ENCODE data around the gene TUBB. TPM values are rescaled to one million over a fixed set of nuclear protein-coding genes. Genes with fewer than 3 reads are reported as not detected.

TUBB gene
- total and polyA plus RNA-seq, 4 donors, result 115 to 533 (median 210) TPM

DNA sequence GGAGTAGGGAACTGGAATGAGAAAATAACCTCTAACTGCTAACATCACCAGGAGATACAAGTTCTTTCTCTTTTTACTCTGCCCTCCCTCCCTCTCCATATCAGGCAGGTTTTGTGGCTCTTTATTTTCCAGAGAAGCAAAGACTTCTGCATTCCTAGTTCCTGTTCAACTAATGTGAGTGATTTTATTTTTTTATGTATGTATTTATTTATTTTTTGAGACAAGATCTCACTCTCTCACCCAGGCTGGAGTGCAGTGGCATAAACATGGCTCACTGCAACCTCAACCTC is 30.2 kb downstream of the TUBB start:
- no peaks in the 10 kb centered on the region for H3K36me3 ChIP-seq (ENCODE audit: control insufficient read depth in 4 of 4, insufficient read depth in 3 of 4, low read depth in 1 of 4, low read length in 3 of 4)
- TF ChIP-seq FOXA2 (IDR thresholded peaks at IDR 0.05) (no peak), EGR1 (IDR thresholded peaks at IDR 0.05; ENCODE audit: low read depth in 2 of 2) (no peak), RXRA (IDR thresholded peaks at IDR 0.05) (no peak), ZBTB33 (IDR thresholded peaks at IDR 0.05) (no peak), TAF1 (conservative IDR thresholded peaks at IDR 0.05) (no peak), HNF4A (conservative IDR thresholded peaks at IDR 0.05) (no peak), JUND (IDR thresholded peaks at IDR 0.05) (no peak), NR2F2 (IDR thresholded peaks at IDR 0.05) (no peak), YY1 (IDR thresholded peaks at IDR 0.05) (no peak), FOXA1 (IDR thresholded peaks at IDR 0.05) (no peak), CTCF (IDR thresholded peaks at IDR 0.05; ENCODE audit: low read depth, low read length, missing input control) (no peak), MAX (IDR thresholded peaks at IDR 0.05) (no peak), RAD21 (IDR thresholded peaks at IDR 0.05) (no peak), SP1 (IDR thresholded peaks at IDR 0.05) (no peak), GABPA (IDR thresholded peaks at IDR 0.05 in 1 of 2, conservative IDR thresholded peaks at IDR 0.05 in 1 of 2) (no peak), HNF4G (IDR thresholded peaks at IDR 0.05) (no peak)
- TF ChIP-seq, protein P1, sequence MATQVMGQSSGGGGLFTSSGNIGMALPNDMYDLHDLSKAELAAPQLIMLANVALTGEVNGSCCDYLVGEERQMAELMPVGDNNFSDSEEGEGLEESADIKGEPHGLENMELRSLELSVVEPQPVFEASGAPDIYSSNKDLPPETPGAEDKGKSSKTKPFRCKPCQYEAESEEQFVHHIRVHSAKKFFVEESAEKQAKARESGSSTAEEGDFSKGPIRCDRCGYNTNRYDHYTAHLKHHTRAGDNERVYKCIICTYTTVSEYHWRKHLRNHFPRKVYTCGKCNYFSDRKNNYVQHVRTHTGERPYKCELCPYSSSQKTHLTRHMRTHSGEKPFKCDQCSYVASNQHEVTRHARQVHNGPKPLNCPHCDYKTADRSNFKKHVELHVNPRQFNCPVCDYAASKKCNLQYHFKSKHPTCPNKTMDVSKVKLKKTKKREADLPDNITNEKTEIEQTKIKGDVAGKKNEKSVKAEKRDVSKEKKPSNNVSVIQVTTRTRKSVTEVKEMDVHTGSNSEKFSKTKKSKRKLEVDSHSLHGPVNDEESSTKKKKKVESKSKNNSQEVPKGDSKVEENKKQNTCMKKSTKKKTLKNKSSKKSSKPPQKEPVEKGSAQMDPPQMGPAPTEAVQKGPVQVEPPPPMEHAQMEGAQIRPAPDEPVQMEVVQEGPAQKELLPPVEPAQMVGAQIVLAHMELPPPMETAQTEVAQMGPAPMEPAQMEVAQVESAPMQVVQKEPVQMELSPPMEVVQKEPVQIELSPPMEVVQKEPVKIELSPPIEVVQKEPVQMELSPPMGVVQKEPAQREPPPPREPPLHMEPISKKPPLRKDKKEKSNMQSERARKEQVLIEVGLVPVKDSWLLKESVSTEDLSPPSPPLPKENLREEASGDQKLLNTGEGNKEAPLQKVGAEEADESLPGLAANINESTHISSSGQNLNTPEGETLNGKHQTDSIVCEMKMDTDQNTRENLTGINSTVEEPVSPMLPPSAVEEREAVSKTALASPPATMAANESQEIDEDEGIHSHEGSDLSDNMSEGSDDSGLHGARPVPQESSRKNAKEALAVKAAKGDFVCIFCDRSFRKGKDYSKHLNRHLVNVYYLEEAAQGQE (IDR thresholded peaks at IDR 0.05), result no peak
- TF ChIP-seq, protein P2, sequence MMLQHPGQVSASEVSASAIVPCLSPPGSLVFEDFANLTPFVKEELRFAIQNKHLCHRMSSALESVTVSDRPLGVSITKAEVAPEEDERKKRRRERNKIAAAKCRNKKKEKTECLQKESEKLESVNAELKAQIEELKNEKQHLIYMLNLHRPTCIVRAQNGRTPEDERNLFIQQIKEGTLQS (IDR thresholded peaks at IDR 0.05), result no peak
- H3K4me1 ChIP-seq (ENCODE audit: control insufficient read depth in 4 of 4, insufficient read depth in 4 of 4, low read length in 3 of 4), result peaks cover 5 to 19% (median 16%) of the 10 kb centered on the region in 4 donors
- H3K4me3 ChIP-seq (ENCODE audit: low read depth in 1 of 3, low read length in 3 of 3), result no peak overlapping the region
- no peak for DNase-seq (ENCODE audit: low spot score)
- H3K9me3 ChIP-seq (ENCODE audit: control insufficient read depth in 4 of 4, low read length in 3 of 4), result no peaks in the 10 kb centered on the region
- peak overlapping the region in 1 of 2 donors; percentile 70 for H3K27ac ChIP-seq (ENCODE audit: low read depth in 1 of 2, low read length in 2 of 2)
- no peak overlapping the region for H3K9ac ChIP-seq (ENCODE audit: low read depth in 1 of 2, low read length in 2 of 2)
- no peaks in the 10 kb centered on the region for H3K27me3 ChIP-seq (ENCODE audit: control insufficient read depth in 4 of 4, insufficient read depth in 4 of 4, low read length in 3 of 4)
